ENCODE data around the gene HMG20B.

The HMG20B gene

DNA sequence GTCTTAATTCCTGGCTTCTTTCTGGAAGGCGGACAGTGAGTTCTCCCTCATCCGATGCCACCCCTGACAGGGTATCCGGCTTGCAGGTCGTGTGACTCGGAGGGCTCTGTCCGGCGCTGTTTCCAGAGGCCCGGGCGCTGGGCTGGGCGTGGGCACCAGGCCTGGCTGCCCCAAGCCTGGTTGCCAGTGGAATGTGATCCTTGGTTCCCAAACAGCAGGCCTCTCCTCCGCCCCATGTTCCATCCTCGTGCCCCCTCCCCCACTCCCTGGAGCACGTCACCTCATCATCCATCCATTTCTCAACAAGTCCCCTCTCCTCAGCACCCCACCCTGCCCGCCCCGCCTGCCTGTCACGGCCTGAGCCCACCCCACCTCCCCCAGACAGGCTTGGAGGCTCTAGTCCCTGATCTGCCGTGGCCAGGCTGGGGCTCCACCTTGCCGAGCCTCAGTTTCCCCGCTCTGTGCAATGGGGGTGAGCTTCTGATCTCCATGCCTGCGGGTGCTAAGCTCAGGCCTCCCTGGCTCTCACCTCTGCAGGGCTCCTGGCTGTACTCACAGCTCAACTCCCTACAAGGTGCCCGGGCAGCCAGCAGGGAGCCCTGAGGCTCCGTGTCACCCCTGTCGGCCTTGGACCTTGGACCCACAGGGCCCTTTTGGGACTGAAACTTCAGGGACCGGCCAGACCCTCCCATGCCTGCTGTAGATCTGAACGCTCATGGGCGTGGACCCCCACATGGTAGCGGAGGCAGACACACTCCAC lies 31.7 kb downstream of the HMG20B start:
- no peaks in the 10 kb centered on the region for H3K36me3 ChIP-seq (ENCODE audit: insufficient read depth)
- no peak overlapping the region for H3K4me3 ChIP-seq (IDR thresholded peaks at IDR 0.05; ENCODE audit: insufficient read depth, low read depth, low read length)
- no peaks in the 10 kb centered on the region for H4K20me1 ChIP-seq (ENCODE audit: insufficient read depth)
- TF ChIP-seq, protein P1, sequence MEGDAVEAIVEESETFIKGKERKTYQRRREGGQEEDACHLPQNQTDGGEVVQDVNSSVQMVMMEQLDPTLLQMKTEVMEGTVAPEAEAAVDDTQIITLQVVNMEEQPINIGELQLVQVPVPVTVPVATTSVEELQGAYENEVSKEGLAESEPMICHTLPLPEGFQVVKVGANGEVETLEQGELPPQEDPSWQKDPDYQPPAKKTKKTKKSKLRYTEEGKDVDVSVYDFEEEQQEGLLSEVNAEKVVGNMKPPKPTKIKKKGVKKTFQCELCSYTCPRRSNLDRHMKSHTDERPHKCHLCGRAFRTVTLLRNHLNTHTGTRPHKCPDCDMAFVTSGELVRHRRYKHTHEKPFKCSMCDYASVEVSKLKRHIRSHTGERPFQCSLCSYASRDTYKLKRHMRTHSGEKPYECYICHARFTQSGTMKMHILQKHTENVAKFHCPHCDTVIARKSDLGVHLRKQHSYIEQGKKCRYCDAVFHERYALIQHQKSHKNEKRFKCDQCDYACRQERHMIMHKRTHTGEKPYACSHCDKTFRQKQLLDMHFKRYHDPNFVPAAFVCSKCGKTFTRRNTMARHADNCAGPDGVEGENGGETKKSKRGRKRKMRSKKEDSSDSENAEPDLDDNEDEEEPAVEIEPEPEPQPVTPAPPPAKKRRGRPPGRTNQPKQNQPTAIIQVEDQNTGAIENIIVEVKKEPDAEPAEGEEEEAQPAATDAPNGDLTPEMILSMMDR (conservative IDR thresholded peaks at IDR 0.05; ENCODE audit: low read depth, low read length): no peak
- H3K9ac ChIP-seq: no peak overlapping the region
- no peak overlapping the region for H2AFZ ChIP-seq (ENCODE audit: low read depth)
- no peaks in the 10 kb centered on the region; the same call in 1 of the 2 replicates for H3K27me3 ChIP-seq (ENCODE audit: insufficient read depth, low read depth)
- no peak overlapping the region for H3K27ac ChIP-seq
- H3K4me2 ChIP-seq: no peak overlapping the region
- no peaks in the 10 kb centered on the region for H3K79me2 ChIP-seq (ENCODE audit: insufficient read depth, low read depth)
- peaks cover 5% of the 10 kb centered on the region for H3K4me1 ChIP-seq (ENCODE audit: low read depth, poor library complexity, severe bottlenecking)

DNA sequence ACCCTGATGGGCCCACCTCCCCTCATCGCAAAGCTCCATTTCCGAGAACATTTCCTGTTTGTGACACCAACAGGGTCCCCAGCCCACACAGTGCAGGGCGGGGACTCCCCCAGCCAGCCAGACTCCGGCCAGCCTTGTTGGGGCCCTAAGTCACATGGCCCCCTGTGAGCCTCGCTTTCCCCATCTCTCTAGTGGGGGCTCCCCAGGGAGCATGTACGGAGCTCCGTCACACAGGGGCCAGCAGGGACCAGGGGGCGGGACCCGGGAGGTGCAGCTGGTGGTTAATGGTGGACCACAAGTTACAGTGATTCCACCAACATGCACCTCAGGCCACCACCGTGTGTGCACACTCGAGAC lies 32.2 kb downstream of the HMG20B start:
- Histone ChIP-seq H3K4me3 (IDR thresholded peaks at IDR 0.05; ENCODE audit: insufficient read depth, low read depth, low read length) (no peak overlapping the region), H3K4me2 (no peak overlapping the region), H3K4me1 (ENCODE audit: low read depth, poor library complexity, severe bottlenecking) (peaks cover 5% of the 10 kb centered on the region), H3K36me3 (ENCODE audit: insufficient read depth) (no peaks in the 10 kb centered on the region), H3K27ac (no peak overlapping the region), H3K79me2 (ENCODE audit: insufficient read depth, low read depth) (no peaks in the 10 kb centered on the region), H4K20me1 (ENCODE audit: insufficient read depth) (no peaks in the 10 kb centered on the region), H3K27me3 (ENCODE audit: insufficient read depth, low read depth) (no peaks in the 10 kb centered on the region; the same call in 1 of the 2 replicates), H2AFZ (ENCODE audit: low read depth) (no peak overlapping the region), H3K9ac (no peak overlapping the region)
- TF ChIP-seq, protein P1 (conservative IDR thresholded peaks at IDR 0.05; ENCODE audit: low read depth, low read length): no peak

DNA sequence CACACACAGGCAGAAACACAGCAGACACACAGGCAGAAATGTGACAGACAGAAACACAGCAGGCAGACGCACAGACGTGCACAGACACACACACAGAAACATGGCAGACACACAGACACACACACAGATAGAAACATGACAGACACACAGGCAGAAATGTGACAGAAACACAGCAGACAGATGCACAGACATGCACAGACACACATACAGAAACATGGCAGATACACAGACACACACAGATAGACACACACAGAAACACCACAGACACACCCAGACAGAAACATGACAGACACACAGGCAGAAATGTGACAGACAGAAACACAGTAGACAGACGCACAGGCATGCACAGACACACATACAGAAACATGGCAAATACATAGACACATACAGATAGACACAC lies 32.6 kb downstream of the HMG20B start:
- H4K20me1 ChIP-seq (ENCODE audit: insufficient read depth): no peaks in the 10 kb centered on the region
- no peak overlapping the region for H2AFZ ChIP-seq (ENCODE audit: low read depth)
- no peaks in the 10 kb centered on the region for H3K36me3 ChIP-seq (ENCODE audit: insufficient read depth)
- TF ChIP-seq, protein P1 (conservative IDR thresholded peaks at IDR 0.05; ENCODE audit: low read depth, low read length): no peak
- no peak overlapping the region for H3K9ac ChIP-seq
- no peaks in the 10 kb centered on the region; the same call in 1 of the 2 replicates for H3K27me3 ChIP-seq (ENCODE audit: insufficient read depth, low read depth)
- H3K4me1 ChIP-seq (ENCODE audit: low read depth, poor library complexity, severe bottlenecking): peaks cover 5% of the 10 kb centered on the region
- no peak overlapping the region for H3K4me3 ChIP-seq (IDR thresholded peaks at IDR 0.05; ENCODE audit: insufficient read depth, low read depth, low read length)
- H3K27ac ChIP-seq: no peak overlapping the region
- H3K4me2 ChIP-seq: no peak overlapping the region
- H3K79me2 ChIP-seq (ENCODE audit: insufficient read depth, low read depth): no peaks in the 10 kb centered on the region

DNA sequence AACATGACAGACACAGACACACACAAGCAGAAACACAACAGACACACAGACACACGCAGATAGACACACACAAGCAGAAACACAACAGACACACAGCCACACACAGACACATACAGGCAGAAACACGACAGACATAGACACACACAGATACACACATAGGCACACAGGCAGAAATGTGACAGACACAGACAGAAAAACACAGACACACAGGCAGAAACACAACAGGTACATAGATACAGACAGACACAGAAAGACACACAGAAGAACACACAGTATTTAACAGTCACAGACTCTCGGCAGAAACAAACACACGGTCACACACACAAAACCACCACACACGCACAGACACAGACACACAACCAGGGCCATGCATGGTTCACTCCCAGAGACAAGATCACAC lies 33.0 kb downstream of the HMG20B start:
- Histone ChIP-seq H4K20me1 (ENCODE audit: insufficient read depth) (no peaks in the 10 kb centered on the region), H3K4me3 (IDR thresholded peaks at IDR 0.05; ENCODE audit: insufficient read depth, low read depth, low read length) (no peak overlapping the region), H3K4me2 (peak overlapping the region; percentile 42; the same call in 1 of the 2 replicates), H3K4me1 (ENCODE audit: low read depth, poor library complexity, severe bottlenecking) (peaks cover 5% of the 10 kb centered on the region), H3K27ac (no peak overlapping the region), H3K79me2 (ENCODE audit: insufficient read depth, low read depth) (no peaks in the 10 kb centered on the region), H2AFZ (ENCODE audit: low read depth) (peak overlapping the region; percentile 57; the same call in 1 of the 2 replicates), H3K36me3 (ENCODE audit: insufficient read depth) (no peaks in the 10 kb centered on the region), H3K27me3 (ENCODE audit: insufficient read depth, low read depth) (no peaks in the 10 kb centered on the region; the same call in 1 of the 2 replicates), H3K9ac (no peak overlapping the region)
- TF ChIP-seq, protein P1 (conservative IDR thresholded peaks at IDR 0.05; ENCODE audit: low read depth, low read length): no peak

All from KMS-11 (cell line).